ENCODE results near the gene HELZ2.

HELZ2 gene

GRCh38 chr20:63548542-63548941 lies 25.5 kb downstream of the HELZ2 start:
- DNase-seq = no peak

- DNase-seq = no peak
These were observed 26.1 kb downstream of the HELZ2 start, which contains the start of gene SRMS for GRCh38 chr20:63547725-63548480. Gene SRMS (minus strand): TSS chr20:63547749. CDS start chr20:63547463, 286 bp downstream.

- no peak for DNase-seq
These were observed 26.9 kb downstream of the HELZ2 start for GRCh38 chr20:63546956-63547724.

- no peak for DNase-seq
These were observed 27.6 kb downstream of the HELZ2 start for GRCh38 chr20:63546256-63546955.

GRCh38 chr20:63545814-63546213 lies 28.2 kb downstream of the HELZ2 start:
- DNase-seq = no peak

- no peak for DNase-seq
These were observed 29.0 kb downstream of the HELZ2 start for GRCh38 chr20:63544958-63545516.

- DNase-seq = no peak
These were observed 29.6 kb downstream of the HELZ2 start for GRCh38 chr20:63544241-63544957.

GRCh38 chr20:63543733-63544132 lies 30.3 kb downstream of the HELZ2 start:
- no peak for DNase-seq

- no peak for DNase-seq
These were observed 30.9 kb downstream of the HELZ2 start for GRCh38 chr20:63543131-63543530.

- DNase-seq = no peak
These were observed 31.3 kb downstream of the HELZ2 start for GRCh38 chr20:63542696-63543095.

GRCh38 chr20:63542031-63542559 lies 31.9 kb downstream of the HELZ2 start:
- no peak for DNase-seq

- DNase-seq = no peak
These were observed 32.7 kb downstream of the HELZ2 start for GRCh38 chr20:63541371-63541770.

GRCh38 chr20:63540417-63541186 lies 33.4 kb downstream of the HELZ2 start:
- no peak for DNase-seq

GRCh38 chr20:63539441-63540370 lies 34.3 kb downstream of the HELZ2 start:
- DNase-seq = no peak

- DNase-seq = no peak
These were observed 35.0 kb downstream of the HELZ2 start for GRCh38 chr20:63539092-63539430.

- DNase-seq = no peak
These were observed 35.6 kb downstream of the HELZ2 start for GRCh38 chr20:63538204-63539091.

- DNase-seq = peak; percentile 42
These were observed 36.4 kb downstream of the HELZ2 start for GRCh38 chr20:63537525-63538203.

GRCh38 chr20:63536997-63537524 lies 37.0 kb downstream of the HELZ2 start, which contains the start of gene PTK6:
Gene PTK6 (minus strand): TSS chr20:63537376. CDS start chr20:63537314, 62 bp downstream.
- DNase-seq = no peak

Data from NCI-H510A treated with DMSO at 0.1 percent for 48 hours (cell line).